GM19372 (cell line): ENCODE results near the gene CTXND1.

Experiments used
- ATAC-seq: cut with Tn5 transposase; IDR thresholded peaks from one replicate; pipeline ENCODE4 v1.9.1; 2021; ENCODE audit warnings: mild to moderate bottlenecking, low read depth, moderate library complexity; ENCODE audit not compliant: unreplicated experiment

CTXND1 gene

DNA sequence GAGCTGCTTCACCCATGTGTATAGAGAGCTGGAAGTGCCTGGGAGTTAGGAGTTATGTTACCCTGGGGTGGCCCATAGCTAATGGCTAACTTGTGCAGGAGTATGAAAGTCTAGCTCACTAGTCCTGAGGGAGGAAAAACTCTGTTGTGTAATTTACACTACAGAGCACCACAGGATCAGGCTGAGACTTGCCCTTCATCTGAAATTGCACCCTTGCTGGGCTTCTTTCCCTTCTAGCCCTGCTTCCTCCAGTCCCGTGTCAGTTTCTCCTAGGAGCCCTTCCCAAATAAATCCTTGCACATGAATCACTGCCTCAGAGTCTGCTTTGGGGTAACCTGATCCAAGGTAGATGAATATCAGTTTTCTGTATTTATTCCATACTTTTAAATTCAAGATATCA, 40.0 kb downstream of the CTXND1 start:
- ATAC-seq: no peak

DNA sequence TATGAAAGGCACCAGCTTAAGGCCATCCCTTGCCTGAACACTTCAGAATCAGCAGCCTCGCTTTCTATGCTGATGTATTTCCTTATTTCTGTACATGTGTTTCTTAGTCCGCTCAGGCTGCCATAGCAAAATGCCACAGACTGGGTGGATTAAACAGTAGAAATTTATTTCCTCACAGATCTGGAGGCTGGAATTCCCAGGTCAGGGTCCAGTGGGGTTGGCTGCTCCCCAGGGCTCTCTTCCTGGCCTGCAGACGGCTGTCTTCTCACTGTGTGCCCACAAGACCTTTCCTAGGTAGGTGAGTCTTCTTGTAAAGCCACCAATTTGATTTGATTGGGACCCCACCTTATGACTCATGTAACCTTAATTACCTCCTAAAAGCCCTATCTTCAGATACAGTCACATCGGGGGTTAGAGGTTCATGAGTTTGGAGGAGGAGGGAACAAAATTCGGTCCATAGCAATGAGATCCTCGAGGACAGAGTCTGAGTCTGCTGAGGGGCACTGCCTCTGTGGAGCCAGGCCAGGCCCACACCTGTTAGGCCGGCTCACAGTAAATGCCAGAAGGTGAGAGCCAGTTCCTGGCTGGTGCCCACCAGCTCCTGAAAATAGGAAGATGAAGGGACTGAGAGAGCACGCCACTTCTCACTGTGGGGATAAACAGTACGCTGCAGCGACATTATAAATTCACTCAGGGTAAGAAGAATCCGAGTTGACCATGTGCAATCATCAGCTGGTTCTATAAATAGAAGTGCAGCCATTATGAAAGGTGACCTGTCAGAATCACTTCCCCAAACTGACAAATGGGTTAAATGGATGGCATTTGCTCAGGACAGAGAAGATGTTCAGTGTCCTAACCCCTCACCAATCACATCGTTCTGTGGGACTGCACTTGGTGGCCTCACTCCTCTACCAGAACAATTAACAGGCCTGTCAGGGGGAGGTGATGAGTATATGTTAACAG, 41.1 kb downstream of the CTXND1 start:
- ATAC-seq: no peak

GRCh38 chr15:80208758-80209734, 43.0 kb downstream of the CTXND1 start:
- ATAC-seq: no peak

- ATAC-seq: no peak
These were observed 44.1 kb downstream of the CTXND1 start for GRCh38 chr15:80207887-80208286.

DNA sequence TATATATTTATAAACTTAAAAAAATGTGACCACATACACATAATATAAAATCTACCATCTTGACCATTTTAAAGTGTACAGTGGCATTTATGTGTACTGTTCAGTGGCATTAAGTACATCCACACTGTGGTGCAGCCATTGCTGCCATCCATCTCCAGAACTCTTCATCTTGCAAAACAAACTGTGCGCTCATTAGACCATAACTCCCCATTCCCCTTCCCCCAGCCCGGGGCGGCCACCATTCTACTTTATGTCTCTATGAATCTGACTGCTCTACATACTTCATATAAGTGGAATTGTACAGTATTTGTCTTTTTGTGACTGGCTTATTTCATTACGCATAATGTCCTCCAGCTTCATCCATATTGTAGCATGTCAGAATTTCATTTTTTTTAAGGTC, 47.8 kb downstream of the CTXND1 start:
- ATAC-seq: no peak

DNA sequence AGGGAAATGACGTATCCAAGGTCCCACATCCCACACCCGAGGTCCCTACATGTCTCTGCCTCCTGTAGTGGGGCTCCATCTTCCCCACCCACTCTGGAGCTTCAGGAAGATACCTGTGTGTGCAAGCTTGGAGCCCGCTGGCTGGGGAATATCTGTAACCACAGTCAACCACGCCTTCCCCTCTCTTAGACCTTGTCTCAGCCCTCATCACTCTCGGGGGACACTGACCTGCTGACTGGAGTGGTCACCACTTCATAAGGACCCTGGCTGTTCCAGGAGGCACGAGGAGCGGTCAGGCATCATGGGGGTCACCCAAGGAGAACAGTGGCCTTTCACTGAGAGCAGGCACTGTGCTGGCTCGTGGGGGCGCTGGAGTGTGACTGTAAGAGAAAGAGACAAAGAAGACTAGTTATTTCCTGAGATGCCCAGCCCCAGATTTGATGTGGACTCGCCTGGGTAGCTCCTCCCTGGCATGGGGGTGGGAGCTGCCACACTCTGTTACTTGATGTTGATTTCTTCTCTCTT, 48.6 kb downstream of the CTXND1 start:
- no peak for ATAC-seq

- ATAC-seq: no peak
These were observed 49.2 kb downstream of the CTXND1 start for GRCh38 chr15:80202641-80203360.

DNA sequence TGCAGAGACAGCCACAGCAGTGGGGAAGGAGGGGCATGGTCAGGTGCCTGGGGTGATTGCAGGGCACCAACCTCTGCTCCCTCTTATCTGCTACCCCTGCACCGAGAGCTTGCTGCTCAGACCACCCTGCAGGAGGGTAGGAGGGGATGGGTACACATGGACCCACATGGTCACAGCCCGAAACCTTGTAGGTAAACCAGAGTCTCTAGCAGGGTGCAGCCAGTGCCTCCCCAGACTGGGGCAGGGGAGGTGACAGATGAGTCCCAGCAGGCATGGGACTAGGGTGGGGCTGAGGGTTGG, 50.0 kb downstream of the CTXND1 start:
- ATAC-seq: no peak

GRCh38 chr15:80201256-80202015, 50.6 kb downstream of the CTXND1 start:
- ATAC-seq: no peak

DNA sequence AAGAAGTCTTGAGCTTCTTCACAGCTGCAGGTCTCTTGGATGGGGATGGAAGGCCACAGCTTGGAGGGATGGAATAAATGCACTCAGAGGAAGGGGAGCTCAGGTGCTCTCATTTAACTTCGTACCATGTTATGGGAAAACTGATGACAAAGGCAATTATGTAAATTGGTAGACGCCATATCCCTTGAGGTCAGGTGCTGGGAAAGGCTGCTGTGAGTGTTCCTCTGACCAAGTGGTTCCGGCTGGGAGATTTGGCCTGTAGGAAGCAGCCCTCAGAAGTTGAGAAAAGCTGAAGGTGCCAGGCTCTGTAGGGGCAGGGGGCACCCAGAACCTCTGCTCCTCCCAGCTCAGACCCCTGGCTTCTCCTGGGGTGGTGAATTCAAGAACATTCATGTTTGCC, 52.1 kb downstream of the CTXND1 start:
- ATAC-seq: no peak

GRCh38 chr15:80199366-80199765, 52.6 kb downstream of the CTXND1 start:
- ATAC-seq: no peak

DNA sequence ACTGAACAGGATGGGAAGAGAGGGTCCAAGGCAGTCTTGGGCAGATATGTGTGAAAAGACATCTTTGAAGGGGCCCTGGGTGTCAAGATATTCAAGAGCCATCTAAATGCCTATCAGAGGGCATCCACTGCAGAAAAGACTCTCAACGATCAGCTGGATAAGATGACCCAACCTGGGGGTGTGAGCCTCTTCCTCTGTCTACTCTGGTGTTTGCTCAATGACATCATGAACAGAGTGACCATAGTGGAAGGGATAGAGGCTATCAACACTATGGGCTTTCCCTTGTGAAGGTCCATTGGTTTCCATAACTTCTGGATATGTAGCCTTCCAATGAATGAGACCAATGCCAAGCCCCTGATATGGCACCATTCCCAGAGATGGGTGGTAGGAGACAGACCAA, 57.1 kb downstream of the CTXND1 start:
- no peak for ATAC-seq

DNA sequence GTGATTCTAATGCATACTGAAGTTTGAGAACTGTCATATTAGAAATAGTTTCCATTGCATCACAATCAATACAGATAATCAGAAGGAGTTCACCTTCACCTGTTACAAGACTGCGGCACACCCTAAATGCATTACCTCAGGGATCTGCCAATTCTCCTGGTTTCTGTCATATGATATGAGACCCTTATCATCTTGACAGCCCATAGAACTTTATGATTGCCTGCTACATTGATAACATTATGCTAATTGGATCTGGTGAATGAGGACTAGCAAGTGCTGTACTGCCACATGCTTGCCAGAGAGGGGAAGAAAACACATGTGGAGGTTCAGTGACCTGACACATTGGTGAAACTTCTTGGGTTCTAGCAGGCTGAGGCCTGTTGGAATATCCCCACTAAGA, 57.8 kb downstream of the CTXND1 start:
- ATAC-seq: no peak

GRCh38 chr15:80191897-80192595, 60.0 kb downstream of the CTXND1 start:
- ATAC-seq: no peak

GRCh38 chr15:80191198-80191597, 60.8 kb downstream of the CTXND1 start:
- ATAC-seq: no peak

DNA sequence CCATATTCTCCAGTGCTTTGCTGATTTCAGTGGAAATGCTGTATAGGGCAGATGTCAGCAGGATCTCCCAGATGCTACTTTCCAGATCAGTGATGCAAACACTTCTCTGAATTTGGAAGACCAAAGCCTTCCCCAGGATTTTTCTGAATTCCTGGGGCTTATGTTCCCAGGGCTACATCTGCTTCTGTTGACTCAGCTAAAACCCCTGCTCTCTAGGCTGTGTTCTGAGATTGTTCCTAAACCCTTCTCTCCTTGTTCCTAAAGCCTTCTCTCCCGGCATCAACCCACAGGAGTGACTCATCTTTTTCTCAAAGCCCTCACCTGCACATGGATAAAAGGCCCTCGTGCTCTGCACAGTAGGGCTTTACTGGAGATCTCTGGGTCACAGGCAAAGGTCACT, 63.8 kb downstream of the CTXND1 start:
- no peak for ATAC-seq

GRCh38 chr15:80186597-80186996, 65.4 kb downstream of the CTXND1 start:
- no peak for ATAC-seq

GRCh38 chr15:80186066-80186465, 65.9 kb downstream of the CTXND1 start:
- no peak for ATAC-seq

DNA sequence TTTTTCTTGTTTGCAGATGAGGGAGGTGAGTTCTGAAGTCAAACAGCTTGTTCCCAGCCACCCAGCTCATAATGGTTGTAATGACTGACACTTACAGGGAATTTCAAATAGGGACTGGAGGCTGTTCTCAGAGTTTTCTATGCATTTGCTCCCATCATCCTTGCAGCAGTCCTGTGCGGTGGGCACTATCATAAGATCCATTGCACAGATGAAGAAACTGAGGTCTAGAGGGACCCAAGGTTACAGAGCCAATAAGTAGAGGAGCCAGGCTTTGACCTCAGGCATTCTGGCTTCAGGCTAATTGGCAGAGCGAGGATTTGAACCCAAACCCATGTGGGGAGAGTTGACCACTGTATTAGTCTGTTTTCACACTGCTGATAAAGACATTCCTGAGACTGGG, 66.9 kb downstream of the CTXND1 start:
- no peak for ATAC-seq
